ENCODE measurements around the gene TAS2R41. TPM values are rescaled to one million over a fixed set of nuclear protein-coding genes. Genes with fewer than 3 reads are reported as not detected.

Gene TAS2R41
- total and polyA plus RNA-seq, 2 of the 4 experiments (the other 2 are of a cell fraction): not detected

GRCh38 chr7:143444785-143445184 lies 32.9 kb upstream of the TAS2R41 start:
- Histone ChIP-seq H3K9me3 (ENCODE audit: control insufficient read depth, insufficient read depth, low read length) (no peaks in the 10 kb centered on the region), H2AFZ (replicated peaks; ENCODE audit: low read length, poor library complexity) (no peak overlapping the region), H2BK5ac (ENCODE audit: low read depth, low read length, poor library complexity, severe bottlenecking) (no peak overlapping the region), H3K4me1 (ENCODE audit: control insufficient read depth, insufficient read depth, low read length) (no peaks in the 10 kb centered on the region), H3K9ac (ENCODE audit: low read depth, low read length) (no peak overlapping the region), H3K4me2 (ENCODE audit: low read depth, low read length) (no peak overlapping the region), H2BK20ac (ENCODE audit: low read depth, low read length) (no peak overlapping the region), H3K18ac (ENCODE audit: low read depth, low read length) (no peak overlapping the region), H3K27me3 (ENCODE audit: control insufficient read depth, insufficient read depth, low read length) (peaks cover 12% of the 10 kb centered on the region), H4K5ac (ENCODE audit: low read depth, low read length) (no peak overlapping the region), H2AK5ac (ENCODE audit: low read depth, low read length) (no peak overlapping the region), H3K14ac (replicated peaks; ENCODE audit: low read depth, low read length) (no peak overlapping the region), H2AK9ac (replicated peaks; ENCODE audit: low read depth, low read length, poor library complexity) (no peak overlapping the region), H4K91ac (ENCODE audit: insufficient read depth, low read depth, low read length) (no peak overlapping the region), H3K4me3 (ENCODE audit: insufficient read depth, low read depth, low read length) (no peak overlapping the region), H4K20me1 (ENCODE audit: insufficient read depth, low read length) (no peaks in the 10 kb centered on the region), H3K9me1 (ENCODE audit: insufficient read depth, low read length) (no peaks in the 10 kb centered on the region), H2BK15ac (ENCODE audit: low read depth, low read length) (no peak overlapping the region), H4K8ac (ENCODE audit: low read depth in 2 of 2, low read length in 2 of 2) (no peak overlapping the region), H3K36me3 (ENCODE audit: control insufficient read depth, insufficient read depth, low read length) (no peaks in the 10 kb centered on the region), H3K23ac (ENCODE audit: low read depth, low read length) (no peak overlapping the region), H3K79me1 (ENCODE audit: low read depth in 1 of 2, low read length in 2 of 2) (no peaks in the 10 kb centered on the region), H2BK120ac (ENCODE audit: low read depth, low read length) (no peak overlapping the region), H3K4ac (ENCODE audit: low read depth, low read length) (no peak overlapping the region), H3K56ac (ENCODE audit: extremely low read depth, insufficient read depth, low read length) (no peak overlapping the region), H3K27ac (ENCODE audit: insufficient read depth, low read length) (no peak overlapping the region)
- ATAC-seq (ENCODE audit: low read depth) (no peak), DNase-seq (no peak)
- BruUV-seq (replicated peaks): no TSS peak
- dilution Hi-C loops (cut with HindIII; ENCODE audit: low sequenced_read_pairs, unreplicated experiment): no loop called here
- in situ Hi-C loops (cut with MboI; ENCODE audit: low sequenced_read_pairs): loop anchor here (25.0 kb wide), 1 partner anchor 432 kb away; no protein-coding TSS in a partner anchor
- ChIA-PET POLR2A (ENCODE audit: unreplicated experiment) (no interaction called here), CTCF (no interaction called here)
- WGBS, 2 experiments (ENCODE audit: extremely low coverage in 2 of 2, insufficient read length in 1 of 2): no CpG with 5 or more reads among the region's 1 CpG
- intact Hi-C loops (cut with micrococcal nuclease): no loop called here
- no peak for TF ChIP-seq ELK1 (IDR thresholded peaks at IDR 0.05; ENCODE audit: borderline replicate concordance, low read depth, low read length)
- no peak for TF ChIP-seq MXI1 (IDR thresholded peaks at IDR 0.05; ENCODE audit: borderline replicate concordance, low read depth, low read length)
- TF ChIP-seq MAZ (IDR thresholded peaks at IDR 0.05; ENCODE audit: borderline replicate concordance, low read depth, low read length): no peak
- no peak for TF ChIP-seq MAFK (IDR thresholded peaks at IDR 0.05; ENCODE audit: low read depth, low read length)
- TF ChIP-seq USF2 (IDR thresholded peaks at IDR 0.05; ENCODE audit: low read depth, low read length): no peak
- TF ChIP-seq NFE2L2 (IDR thresholded peaks at IDR 0.05; ENCODE audit: low read depth, low read length): no peak
- no peak for TF ChIP-seq CEBPB (IDR thresholded peaks at IDR 0.05; ENCODE audit: low read depth, low read length)
- TF ChIP-seq POLR2A (IDR thresholded peaks at IDR 0.05; ENCODE audit: low read depth, low read length): no peak
- TF ChIP-seq RAD21 (IDR thresholded peaks at IDR 0.05; ENCODE audit: low read length): no peak
- TF ChIP-seq CTCF (conservative IDR thresholded peaks at IDR 0.05; ENCODE audit: low read depth, low read length): no peak
- TF ChIP-seq CHD1 (IDR thresholded peaks at IDR 0.05; ENCODE audit: low read depth, low read length): no peak
- TF ChIP-seq BHLHE40 (IDR thresholded peaks at IDR 0.05; ENCODE audit: low read depth, low read length): no peak
- TF ChIP-seq RCOR1 (IDR thresholded peaks at IDR 0.05; ENCODE audit: insufficient replicate concordance, low read length): no peak
- no peak for TF ChIP-seq FOS (IDR thresholded peaks at IDR 0.05; ENCODE audit: low read depth, low read length)
- no peak for TF ChIP-seq RFX5 (IDR thresholded peaks at IDR 0.05; ENCODE audit: low read depth, low read length)
- no peak for TF ChIP-seq SMC3 (IDR thresholded peaks at IDR 0.05; ENCODE audit: low read depth, low read length)

Data from IMR-90 (cell line).